Mesenchymal stem cell (in vitro differentiated cells and primary cell): ENCODE data around the gene USP15.

Source experiments
- DNase-seq: peaks from one replicate; pipeline ENCODE4 v3.0.0-alpha.2; 2013
- H2AFZ ChIP-seq: one replicate; pipeline ENCODE4 v1.6.1; 2013; ENCODE audit warnings: low read depth, mild to moderate bottlenecking, control low read depth, inconsistent platforms, low read length, moderate library complexity
- H2AK5ac ChIP-seq: 2 replicates; pipeline ENCODE4 v1.6.1; 2013; ENCODE audit warnings: low read length, moderate library complexity, mild to moderate bottlenecking, inconsistent platforms; ENCODE audit not compliant: severe bottlenecking
- H2BK120ac ChIP-seq: one replicate; pipeline ENCODE4 v1.6.1; 2013; ENCODE audit warnings: low read depth, mild to moderate bottlenecking, inconsistent platforms, low read length, moderate library complexity
- H2BK12ac ChIP-seq, 2 experiments: one replicate each; pipeline ENCODE4 v1.6.1; 2013; ENCODE audit warnings: inconsistent platforms in 2 of 2, low read length in 2 of 2, mild to moderate bottlenecking in 2 of 2, moderate library complexity in 2 of 2, control low read depth in 1 of 2
- H2BK15ac ChIP-seq: one replicate; pipeline ENCODE4 v1.6.1; 2013; ENCODE audit warnings: mild to moderate bottlenecking, low read depth, inconsistent platforms; ENCODE audit not compliant: poor library complexity, severe bottlenecking
- H2BK5ac ChIP-seq: 2 replicates; pipeline ENCODE4 v1.6.1; 2013; ENCODE audit warnings: low read depth, mild to moderate bottlenecking, low read length, control low read depth, inconsistent platforms; ENCODE audit not compliant: poor library complexity, severe bottlenecking
- H3K14ac ChIP-seq, 2 experiments: one replicate each; pipeline ENCODE4 v1.6.1; 2013; ENCODE audit warnings: inconsistent platforms in 2 of 2, low read length in 2 of 2, control low read depth in 1 of 2, mild to moderate bottlenecking in 1 of 2, moderate library complexity in 1 of 2
- H3K18ac ChIP-seq, 2 experiments: one replicate each; pipeline ENCODE4 v1.6.1; 2013; ENCODE audit warnings: inconsistent platforms in 2 of 2, low read length in 2 of 2, control low read depth in 1 of 2, low read depth in 1 of 2, mild to moderate bottlenecking in 1 of 2
- H3K23ac ChIP-seq, 2 experiments: one replicate each; pipeline ENCODE4 v1.6.1; 2013; ENCODE audit warnings: inconsistent platforms in 2 of 2, low read length in 2 of 2, mild to moderate bottlenecking in 2 of 2, moderate library complexity in 2 of 2, control low read depth in 1 of 2
- H3K27ac ChIP-seq: 2 replicates; pipeline ENCODE4 v1.5.1; 2013; ENCODE audit warnings: mild to moderate bottlenecking, moderate library complexity, low read length, control low read depth, inconsistent platforms; ENCODE audit not compliant: poor library complexity, severe bottlenecking
- H3K27me3 ChIP-seq, 2 experiments: 2 replicates each; pipeline versions ENCODE4 v1.6.1 to v1.7.0; 2013; ENCODE audit warnings: low read length in 2 of 2, mild to moderate bottlenecking in 2 of 2, moderate library complexity in 2 of 2, control low read depth in 1 of 2, inconsistent platforms in 1 of 2; ENCODE audit not compliant: control insufficient read depth in 1 of 2, insufficient read depth in 1 of 2
- H3K36me3 ChIP-seq, 2 experiments: 2 replicates each; pipeline versions ENCODE4 v1.6.1 to v1.7.0; 2013; ENCODE audit warnings: low read length in 2 of 2, control low read depth in 1 of 2, inconsistent platforms in 1 of 2, low read depth in 1 of 2, mild to moderate bottlenecking in 1 of 2; ENCODE audit not compliant: insufficient read depth in 2 of 2, control insufficient read depth in 1 of 2
- H3K4ac ChIP-seq, 2 experiments: one replicate each; pipeline ENCODE4 v1.6.1; 2013; ENCODE audit warnings: inconsistent platforms in 2 of 2, low read length in 2 of 2, mild to moderate bottlenecking in 2 of 2, moderate library complexity in 2 of 2, control low read depth in 1 of 2, low read depth in 1 of 2
- H3K4me1 ChIP-seq: 2 replicates; pipeline ENCODE4 v1.6.1; 2013; ENCODE audit warnings: low read depth, low read length, control low read depth; ENCODE audit not compliant: control insufficient read depth, insufficient read depth
- H3K4me2 ChIP-seq: 2 replicates; pipeline ENCODE4 v1.6.1; 2013; ENCODE audit warnings: low read length, mild to moderate bottlenecking, inconsistent platforms; ENCODE audit not compliant: poor library complexity, severe bottlenecking
- H3K4me3 ChIP-seq, 2 experiments: 2 replicates each; pipeline versions ENCODE4 v1.5.1 to v1.7.0; 2013; ENCODE audit warnings: low read length in 2 of 2, mild to moderate bottlenecking in 2 of 2, control low read depth in 1 of 2, low read depth in 1 of 2; ENCODE audit not compliant: insufficient read depth in 1 of 2
- H3K79me1 ChIP-seq: replicated peaks from 2 replicates; pipeline ENCODE4 v1.6.1; 2013; ENCODE audit warnings: mild to moderate bottlenecking, control low read depth, low read length, inconsistent platforms; ENCODE audit not compliant: poor library complexity, severe bottlenecking
- H3K9ac ChIP-seq: 2 replicates; pipeline ENCODE4 v1.7.0; 2013; ENCODE audit warnings: mild to moderate bottlenecking, low read length, moderate library complexity
- H3K9me3 ChIP-seq: 2 replicates; pipeline ENCODE4 v1.7.0; 2013; ENCODE audit warnings: mild to moderate bottlenecking, low read length; ENCODE audit not compliant: control insufficient read depth
- H4K8ac ChIP-seq: one replicate; pipeline ENCODE4 v1.6.1; 2013; ENCODE audit warnings: inconsistent platforms, mild to moderate bottlenecking, low read length, moderate library complexity
- H4K91ac ChIP-seq: one replicate; pipeline ENCODE4 v1.6.1; 2013; ENCODE audit warnings: mild to moderate bottlenecking, low read length, inconsistent platforms
- WGBS: methylation state at CpG from one replicate; pipeline ENCODE4 v1.1.7; 2013; ENCODE audit warnings: mixed read lengths; 5-methylcytosine and 5-hydroxymethylcytosine counted together

The USP15 gene

DNA sequence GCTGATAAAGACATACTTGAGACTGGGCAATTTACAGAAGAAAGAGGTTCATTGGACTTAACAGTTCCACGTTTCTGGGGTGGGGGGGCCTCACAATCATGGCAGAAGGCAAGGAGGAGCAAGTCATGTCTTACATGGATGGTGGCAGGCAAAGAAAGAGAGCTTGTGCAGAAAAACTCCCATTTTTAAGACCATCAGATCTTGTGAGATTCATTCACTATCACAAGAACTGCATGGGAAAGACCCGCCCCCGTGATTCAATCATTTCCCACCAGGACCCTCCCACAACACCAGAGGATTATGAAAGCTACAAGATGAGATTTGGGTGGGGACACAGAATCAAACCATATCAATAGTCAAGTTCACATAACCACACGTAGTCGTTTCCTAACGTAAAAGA is 85.5 kb downstream of the USP15 start:
- Histone ChIP-seq H3K27ac (no peak overlapping the region), H2BK12ac (no peak overlapping the region), H2BK15ac (no peak overlapping the region), H3K9ac (no peak overlapping the region), H2AFZ (no peak overlapping the region), H3K4me2 (no peak overlapping the region), H3K4me3 (no peak overlapping the region), H3K79me1 (peaks cover 26% of the 10 kb centered on the region), H3K18ac (no peak overlapping the region), H2AK5ac (no peak overlapping the region), H3K4me1 (peaks cover 1% of the 10 kb centered on the region), H3K9me3 (peaks cover 2% of the 10 kb centered on the region), H3K4ac (no peak overlapping the region), H3K23ac (no peak overlapping the region), H3K27me3 (no peaks in the 10 kb centered on the region), H2BK120ac (no peak overlapping the region), H3K36me3 (peaks cover 25 to 36% of the 10 kb centered on the region in 2 experiments), H2BK5ac (no peak overlapping the region), H4K8ac (no peak overlapping the region), H4K91ac (no peak overlapping the region), H3K14ac (no peak overlapping the region)
- no peak for DNase-seq
- WGBS = 98% methylated on average over 4 of the region's 6 CpGs

DNA sequence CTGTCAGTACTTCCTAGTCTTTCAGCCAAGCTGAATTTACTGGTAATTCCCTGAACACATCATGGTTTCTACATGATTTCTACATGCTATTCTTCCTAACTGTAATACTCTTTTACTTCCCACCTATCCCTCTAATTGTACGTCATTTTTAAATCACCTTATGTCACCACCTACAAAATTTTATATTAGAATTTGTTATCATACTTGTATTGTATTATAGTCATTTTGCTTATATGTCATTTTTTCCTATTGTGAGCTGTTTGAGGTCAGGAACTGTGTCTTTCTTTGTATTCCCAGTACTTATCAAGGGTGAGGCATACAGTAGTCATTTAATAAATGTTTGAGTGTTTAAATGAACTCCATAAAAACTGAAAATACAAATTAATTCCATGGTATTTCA is 86.6 kb downstream of the USP15 start:
- Histone ChIP-seq H4K91ac (no peak overlapping the region), H4K8ac (no peak overlapping the region), H3K23ac (no peak overlapping the region), H3K9me3 (peaks cover 2% of the 10 kb centered on the region), H3K4me2 (no peak overlapping the region), H3K9ac (no peak overlapping the region), H3K14ac (no peak overlapping the region), H3K79me1 (peaks cover 27% of the 10 kb centered on the region), H2BK5ac (no peak overlapping the region), H2AFZ (no peak overlapping the region), H3K4ac (no peak overlapping the region), H2AK5ac (no peak overlapping the region), H2BK12ac (no peak overlapping the region), H2BK15ac (no peak overlapping the region), H3K36me3 (peaks cover 26 to 39% of the 10 kb centered on the region in 2 experiments), H3K27me3 (no peaks in the 10 kb centered on the region), H3K27ac (no peak overlapping the region), H3K18ac (no peak overlapping the region), H3K4me3 (no peak overlapping the region), H3K4me1 (peaks cover 2% of the 10 kb centered on the region), H2BK120ac (no peak overlapping the region)
- DNase-seq = no peak
- 100% methylated on average over 1 of the region's 1 CpG for WGBS

DNA sequence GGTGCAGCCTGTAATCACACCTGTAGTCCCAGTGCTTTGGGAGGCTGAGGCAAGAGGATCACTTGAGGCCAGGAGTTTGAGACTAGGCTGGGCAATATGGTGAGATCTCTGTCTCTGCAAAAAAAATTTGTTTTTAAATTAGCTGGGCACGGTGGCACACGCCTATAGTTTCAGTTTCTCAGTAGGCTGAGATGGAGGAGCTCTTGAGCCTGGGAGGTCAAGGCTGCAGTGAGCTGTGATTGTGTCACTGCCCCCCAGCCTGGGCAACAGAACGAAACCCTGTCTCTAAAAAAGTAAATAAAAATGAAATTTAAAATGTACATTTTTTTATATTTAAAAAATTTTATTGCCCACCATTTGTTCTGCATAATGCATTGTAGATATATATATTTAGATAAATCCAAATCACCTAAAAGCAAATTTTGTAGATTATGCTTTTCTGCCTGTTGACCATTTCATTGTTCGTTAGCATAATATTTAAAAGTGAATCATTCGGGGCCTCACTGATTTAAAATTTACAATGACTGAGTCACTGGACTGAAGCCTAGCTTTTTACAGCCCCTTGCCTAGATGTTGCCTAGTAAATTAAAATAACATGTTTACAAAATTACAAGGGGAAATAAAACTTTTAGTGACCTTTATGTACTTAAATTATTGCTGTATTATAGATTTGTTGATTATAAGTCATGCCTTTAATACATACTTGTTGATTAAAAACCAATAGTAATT is 87.9 kb downstream of the USP15 start:
- H4K91ac ChIP-seq = no peak overlapping the region
- peak; percentile 21 for DNase-seq
- H3K79me1 ChIP-seq = peaks cover 18% of the 10 kb centered on the region
- peaks cover 2% of the 10 kb centered on the region for H3K4me1 ChIP-seq
- no peak overlapping the region for H2AK5ac ChIP-seq
- no peak overlapping the region for H2AFZ ChIP-seq
- no peaks in the 10 kb centered on the region for H3K27me3 ChIP-seq
- no peak overlapping the region for H4K8ac ChIP-seq
- no peak overlapping the region for H3K4ac ChIP-seq
- no peak overlapping the region for H3K14ac ChIP-seq
- H3K4me3 ChIP-seq = no peak overlapping the region
- H3K9ac ChIP-seq = peak overlapping the region; percentile 52
- no peak overlapping the region for H2BK120ac ChIP-seq
- peaks cover 20 to 35% of the 10 kb centered on the region in 2 experiments for H3K36me3 ChIP-seq
- no peak overlapping the region for H3K27ac ChIP-seq
- no peak overlapping the region for H2BK12ac ChIP-seq
- H2BK15ac ChIP-seq = no peak overlapping the region
- H3K4me2 ChIP-seq = no peak overlapping the region
- no peak overlapping the region for H3K18ac ChIP-seq
- no peak overlapping the region for H2BK5ac ChIP-seq
- H3K9me3 ChIP-seq = peaks cover 2% of the 10 kb centered on the region
- no peak overlapping the region for H3K23ac ChIP-seq
- 64% methylated on average over 4 of the region's 5 CpGs for WGBS

DNA sequence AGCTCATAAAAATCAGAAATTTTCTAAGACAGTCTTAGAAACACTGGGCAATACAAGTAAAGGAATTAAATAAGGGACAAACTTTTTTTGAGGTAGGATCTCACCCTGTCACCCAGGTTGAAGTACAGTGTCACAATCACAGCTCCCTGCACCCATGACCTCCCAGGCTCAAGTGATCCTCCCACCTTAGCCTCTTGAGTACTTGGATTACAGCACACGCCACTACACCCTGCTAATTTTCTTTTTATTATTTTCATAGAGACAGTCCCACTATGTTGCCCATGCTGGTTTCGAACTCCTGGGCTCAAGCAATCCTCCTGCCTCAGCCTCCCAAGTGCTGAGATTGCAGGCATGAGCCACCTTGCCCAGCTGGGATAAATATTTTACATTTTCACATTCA is 90.3 kb downstream of the USP15 start:
- Histone ChIP-seq H3K36me3 (peaks cover 3 to 20% of the 10 kb centered on the region in 2 experiments), H3K14ac (no peak overlapping the region), H2BK15ac (no peak overlapping the region), H3K27ac (no peak overlapping the region), H4K8ac (no peak overlapping the region), H2AFZ (no peak overlapping the region), H3K4me1 (peaks cover 2% of the 10 kb centered on the region), H3K23ac (no peak overlapping the region), H2BK120ac (no peak overlapping the region), H3K18ac (no peak overlapping the region), H3K27me3 (no peaks in the 10 kb centered on the region), H3K4ac (no peak overlapping the region), H4K91ac (no peak overlapping the region), H3K4me2 (no peak overlapping the region), H3K4me3 (no peak overlapping the region), H3K9me3 (no peaks in the 10 kb centered on the region), H2AK5ac (no peak overlapping the region), H3K79me1 (peaks cover 6% of the 10 kb centered on the region), H3K9ac (no peak overlapping the region), H2BK5ac (no peak overlapping the region), H2BK12ac (no peak overlapping the region)
- whole genome bisulfite sequencing = 67% methylated on average over 2 of the region's 2 CpGs
- no peak for DNase-seq
